Measurements from ENCODE around the gene CLDN8.

Gene CLDN8

DNA sequence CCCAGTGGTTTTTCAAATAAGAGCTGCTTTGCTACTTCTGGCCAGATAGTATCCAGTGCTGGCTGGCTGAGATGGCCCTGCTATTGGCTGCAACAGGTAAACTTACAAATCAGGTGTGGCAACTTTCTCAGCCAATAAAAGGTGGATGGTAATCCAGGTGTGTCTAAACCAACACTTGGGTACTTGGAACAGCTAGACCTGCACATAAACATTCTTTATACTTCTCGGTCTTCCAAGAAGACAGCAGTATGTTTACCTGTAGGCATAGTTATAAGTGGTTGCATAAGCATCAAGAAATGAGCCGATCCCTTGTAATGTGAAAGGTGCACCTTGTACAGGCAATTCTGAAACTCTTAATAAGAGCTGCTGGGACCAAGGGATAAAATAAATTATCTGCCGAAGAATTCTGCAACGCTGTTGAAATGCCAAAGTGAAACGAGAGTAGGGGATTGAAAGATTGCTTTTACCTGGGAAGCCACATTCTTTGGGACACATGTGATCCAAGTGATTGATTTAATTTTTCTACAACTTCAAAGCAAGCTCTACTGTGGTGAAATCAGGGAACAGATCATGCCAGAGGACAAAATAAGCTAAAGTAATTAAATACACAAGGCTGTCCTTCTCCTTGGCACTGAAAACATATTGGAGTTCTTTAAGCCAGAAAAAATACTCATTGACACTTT, at the start of gene CLDN8:
Gene CLDN8, minus strand, starts transcription at position 57 of the 683 bp plus-strand sequence. CDS start 172 bp downstream, outside the sequence.
- no peak for DNase-seq

DNA sequence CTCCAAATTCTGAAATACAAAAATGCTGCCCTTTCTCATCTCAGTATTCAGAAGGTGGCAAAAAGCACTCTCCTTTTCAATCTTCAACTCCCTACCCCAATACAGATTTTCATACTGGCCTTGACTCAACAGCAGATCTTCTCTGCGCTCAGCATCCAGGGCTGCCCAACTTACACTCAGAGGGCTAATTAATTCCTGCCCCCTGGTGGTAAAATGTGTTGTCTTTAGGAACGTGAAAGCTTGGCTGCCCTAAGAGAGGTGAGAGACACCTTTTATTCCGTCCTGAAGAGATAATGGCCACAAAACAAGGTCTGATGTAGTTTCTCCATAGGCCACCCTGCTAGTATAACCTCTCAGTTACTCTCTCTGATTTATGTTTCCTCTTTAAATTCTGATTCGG, 41.9 kb upstream of the CLDN8 start:
- DNase-seq: peak; percentile 65

DNA sequence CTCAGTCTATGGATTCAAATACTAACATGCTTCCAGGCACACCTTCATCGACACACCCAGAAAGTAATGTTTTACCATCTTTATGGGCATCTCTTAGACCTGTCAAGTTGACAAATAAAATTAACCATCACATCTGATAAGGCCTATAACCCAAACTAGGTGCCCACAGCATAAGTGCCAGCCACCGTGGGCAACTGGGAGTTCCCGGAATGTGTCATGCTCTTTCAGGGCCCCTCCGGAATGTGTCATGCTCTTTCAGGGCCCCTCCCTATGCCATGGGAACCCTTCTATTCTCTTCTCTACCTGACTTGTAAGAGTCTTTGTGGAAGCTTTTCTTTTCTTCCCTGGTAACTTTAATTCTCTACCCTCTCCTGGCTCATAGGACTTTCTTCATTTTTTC, 40.2 kb upstream of the CLDN8 start:
- no peak for DNase-seq

DNA sequence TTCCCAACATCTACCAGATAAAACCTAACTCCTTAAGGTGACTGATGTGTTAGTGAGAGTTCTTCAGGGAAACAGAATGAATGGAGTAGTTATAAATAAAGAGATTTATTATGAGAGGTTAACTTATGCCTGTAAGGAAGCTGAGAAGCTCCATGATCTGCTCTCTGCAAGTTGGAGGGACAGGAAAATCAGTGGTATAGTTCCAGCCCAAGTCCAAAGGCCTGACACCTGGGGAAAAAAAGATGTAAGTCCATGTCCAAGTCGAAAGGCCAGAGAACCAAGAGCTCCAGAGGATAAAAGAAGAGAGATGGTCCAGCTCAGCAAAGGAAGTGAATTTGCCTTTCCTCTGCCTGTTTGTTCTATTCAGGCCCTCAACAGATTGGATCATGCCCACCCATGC, 39.8 kb upstream of the CLDN8 start:
- no peak for DNase-seq

DNA sequence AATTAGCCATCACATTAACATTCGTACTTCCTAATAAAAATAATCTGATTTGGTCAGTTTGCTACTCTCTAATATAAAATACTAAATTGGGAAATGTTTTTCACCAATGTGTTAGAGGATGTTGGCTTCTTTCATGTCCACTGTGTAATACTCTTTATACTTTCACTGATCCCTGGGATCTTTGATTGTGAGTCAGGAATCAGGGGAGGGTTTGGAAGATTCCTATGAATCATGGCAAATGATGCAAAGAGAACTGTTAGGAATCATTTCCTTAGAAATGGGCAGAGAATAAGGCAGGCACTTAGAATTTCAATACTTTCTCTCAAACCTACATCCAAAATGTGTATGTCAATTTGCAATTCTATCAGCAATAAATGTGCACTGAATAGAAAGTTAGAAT, 35.9 kb upstream of the CLDN8 start:
- DNase-seq: no peak

DNA sequence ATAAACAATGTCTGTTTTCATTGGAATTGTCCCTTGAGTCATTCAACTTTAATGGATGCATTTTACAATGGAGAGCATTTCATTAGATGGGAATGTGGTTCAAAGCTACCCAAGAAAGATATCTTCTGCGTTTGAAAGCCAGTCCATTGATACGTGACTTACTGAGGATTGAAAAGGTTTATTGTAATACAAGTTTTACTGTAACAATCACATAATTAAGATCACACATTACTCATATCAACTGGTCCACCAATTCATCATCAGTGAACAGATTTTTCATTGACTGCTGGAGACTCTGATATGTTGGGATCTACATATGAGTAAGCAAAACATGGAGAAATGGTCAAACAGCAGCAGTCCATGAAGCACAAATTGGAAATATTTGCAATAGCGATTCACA, 34.0 kb upstream of the CLDN8 start:
- no peak for DNase-seq

DNA sequence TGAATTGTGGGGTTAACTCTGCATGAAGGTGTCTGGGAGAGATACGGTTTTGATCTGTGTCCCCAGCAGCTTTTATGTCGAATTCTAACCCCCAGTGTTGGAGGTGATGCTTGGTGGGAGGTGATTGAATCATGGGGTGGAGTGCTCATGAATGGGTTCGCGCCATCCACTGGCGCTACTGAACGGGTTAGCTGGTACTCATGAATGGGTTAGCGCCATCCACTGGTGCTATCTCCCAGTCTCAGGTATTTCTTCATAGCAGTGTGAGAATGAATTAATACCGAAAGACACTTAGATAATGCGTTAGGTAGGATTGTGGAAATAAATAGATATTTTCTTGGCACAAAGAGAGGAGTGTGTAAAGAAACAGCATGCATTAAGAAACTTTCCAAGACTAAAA, 32.9 kb upstream of the CLDN8 start:
- DNase-seq: no peak

DNA sequence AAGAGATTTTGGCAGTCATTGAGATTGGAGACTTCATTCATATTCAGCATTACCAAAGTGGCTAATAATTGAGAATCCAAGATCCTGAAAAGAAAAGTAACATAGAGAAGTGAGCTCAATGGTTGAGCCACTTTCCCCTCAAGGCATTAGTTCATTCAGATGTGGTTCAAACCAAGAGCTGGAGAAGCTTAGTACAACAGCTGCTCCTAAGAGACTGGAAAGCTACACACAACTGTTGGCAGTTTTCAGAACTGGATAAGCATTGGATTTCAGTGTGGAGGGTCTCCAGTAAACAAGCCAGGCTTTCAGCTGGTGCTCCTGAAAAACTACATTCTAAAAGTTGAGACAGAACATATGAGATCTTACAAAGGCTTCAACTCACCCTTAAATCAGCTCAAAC, 29.2 kb upstream of the CLDN8 start:
- DNase-seq: no peak

DNA sequence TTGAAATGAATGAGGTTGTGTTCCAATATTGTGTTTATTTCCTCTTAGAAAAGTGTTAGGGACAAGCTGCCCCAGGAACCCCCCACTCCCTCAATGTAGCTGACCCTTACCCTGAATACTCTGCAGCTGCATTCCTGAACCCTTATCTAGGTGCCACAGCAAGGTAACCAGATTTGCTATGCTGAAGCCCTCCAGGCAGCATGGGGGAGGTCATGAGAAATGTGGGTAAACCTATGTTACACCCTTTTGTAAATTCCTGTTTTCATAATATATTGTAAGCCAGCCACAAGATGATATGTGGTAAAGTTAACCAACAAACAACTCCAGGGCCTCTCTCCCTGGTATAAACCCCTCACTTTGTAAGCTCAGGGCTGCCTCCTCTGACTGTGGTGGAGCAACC, 27.8 kb upstream of the CLDN8 start:
- no peak for DNase-seq

DNA sequence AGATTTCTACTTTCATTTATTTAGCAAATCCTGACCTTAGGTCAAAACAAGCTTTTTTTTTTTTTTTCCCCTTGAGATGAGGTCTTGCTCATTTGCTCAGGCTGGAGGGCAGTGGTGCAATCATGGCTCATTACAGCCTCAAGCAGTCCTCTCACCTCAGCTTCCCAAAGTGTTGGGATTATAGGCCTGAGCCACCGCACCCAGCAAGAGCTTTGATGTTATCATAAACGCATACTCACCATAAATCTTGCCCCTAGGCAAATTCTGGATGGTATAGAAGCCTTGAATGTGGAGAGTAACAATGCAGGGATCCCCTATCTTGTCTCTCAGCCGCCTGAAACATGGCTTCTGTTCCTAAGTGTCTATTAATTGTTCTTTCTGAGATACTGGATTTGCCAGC, 24.8 kb upstream of the CLDN8 start:
- no peak for DNase-seq

DNA sequence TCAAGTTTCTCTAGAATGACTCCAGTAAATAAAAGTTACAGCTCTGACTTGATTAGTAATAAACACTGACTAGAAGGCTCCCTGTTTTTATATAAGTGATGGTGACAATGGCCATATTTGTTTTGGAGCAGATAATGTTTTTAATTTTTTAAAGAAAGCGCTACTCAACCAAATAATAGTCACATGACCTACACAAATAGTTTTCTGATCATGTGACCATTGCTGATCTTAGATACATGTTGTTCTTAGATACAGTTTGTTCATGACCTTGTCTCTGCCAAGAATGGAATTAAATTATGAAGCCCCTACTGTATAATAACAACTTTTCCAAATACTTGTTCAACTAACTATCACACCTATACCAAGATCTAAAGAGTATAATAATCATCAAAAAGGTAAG, 22.3 kb upstream of the CLDN8 start:
- DNase-seq: no peak

DNA sequence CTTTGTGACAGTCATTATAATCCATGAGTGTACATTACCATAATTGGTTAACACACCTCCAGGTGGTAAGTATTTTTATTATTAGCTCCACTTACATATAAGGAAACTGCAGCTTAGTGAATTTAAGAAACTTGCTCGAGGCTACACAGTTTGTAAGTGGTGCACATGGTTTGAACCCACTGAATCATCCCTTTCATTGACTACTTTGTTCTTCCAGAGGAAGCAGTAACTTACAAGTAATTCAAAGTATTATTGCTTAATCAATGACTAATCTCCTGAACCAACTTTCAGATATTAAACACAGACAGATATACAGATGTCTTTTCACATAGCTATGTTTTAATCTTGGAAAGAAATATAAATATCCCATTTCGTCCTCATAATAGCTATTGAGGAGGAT, 18.7 kb upstream of the CLDN8 start:
- no peak for DNase-seq

DNA sequence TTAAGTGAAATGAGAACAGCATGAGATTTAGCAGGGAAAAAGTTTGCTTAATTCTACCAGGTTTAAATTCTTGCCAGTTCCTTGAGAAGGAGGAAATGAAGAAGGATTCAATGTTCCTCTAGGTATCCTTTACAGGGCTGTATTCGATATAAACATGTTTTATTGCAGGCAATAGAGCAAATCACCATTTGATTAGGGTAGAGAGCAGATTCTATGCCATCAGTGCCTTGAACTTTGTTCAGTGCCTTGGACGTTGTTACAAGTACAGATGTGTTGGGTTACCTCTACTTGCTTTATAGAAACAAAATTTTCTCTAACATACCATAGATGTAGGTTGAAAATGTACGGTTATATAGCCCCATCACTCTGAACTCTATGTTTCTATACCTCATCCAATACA, 18.2 kb upstream of the CLDN8 start:
- DNase-seq: no peak

DNA sequence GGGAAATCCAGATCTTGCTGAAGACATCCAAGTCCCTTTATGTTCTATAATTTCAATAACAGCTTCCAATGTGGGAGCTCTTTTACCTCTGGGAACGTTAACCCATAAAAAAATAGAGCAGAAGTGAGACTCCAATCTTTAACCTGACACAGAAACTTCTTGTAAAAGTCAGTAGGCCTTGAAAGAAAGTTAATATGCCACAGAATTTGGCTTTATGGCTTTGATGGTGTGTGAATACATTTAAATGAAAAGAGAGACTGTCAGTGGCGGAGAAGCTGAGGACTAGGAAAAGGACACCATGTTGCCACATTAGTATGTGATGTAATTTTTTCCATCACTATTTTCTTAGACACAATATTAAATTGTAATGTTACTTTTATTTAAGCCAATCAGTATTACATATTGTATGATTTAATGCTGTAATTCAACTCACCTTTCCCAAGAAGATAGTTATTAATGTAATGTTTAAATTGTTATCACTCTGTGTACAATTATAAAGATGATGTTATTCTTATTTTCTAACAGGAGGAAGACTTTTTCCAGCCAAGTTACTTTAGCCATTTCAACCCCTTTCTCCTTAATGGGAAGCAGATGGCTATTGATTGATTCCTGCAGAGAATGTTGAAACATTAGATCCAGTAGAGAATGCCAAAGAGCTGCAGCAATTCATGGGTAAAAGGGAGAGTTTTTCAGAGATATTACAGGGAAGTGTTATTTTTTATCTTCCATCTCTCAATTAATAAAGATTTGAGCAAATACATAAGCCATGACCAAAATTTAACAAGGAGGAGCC, 17.5 kb upstream of the CLDN8 start:
- no peak for DNase-seq

DNA sequence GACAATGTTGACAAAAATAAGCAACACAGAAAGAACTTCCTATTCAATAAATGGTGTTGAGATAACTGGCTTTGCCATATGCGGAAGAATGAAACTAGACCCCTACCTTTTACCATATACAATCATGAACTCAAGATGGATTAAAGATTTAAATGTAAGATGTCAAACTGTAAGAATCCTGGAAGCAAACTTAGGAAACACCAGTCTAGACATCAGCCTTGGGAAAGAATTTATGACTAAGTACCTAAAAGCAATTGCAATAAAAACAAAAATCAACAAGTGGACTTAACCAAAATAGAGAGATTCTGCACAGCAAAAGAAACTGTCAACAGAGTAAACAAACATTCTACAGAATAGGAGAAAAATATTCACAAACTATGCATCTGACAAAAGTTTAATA, 16.1 kb upstream of the CLDN8 start:
- no peak for DNase-seq

DNA sequence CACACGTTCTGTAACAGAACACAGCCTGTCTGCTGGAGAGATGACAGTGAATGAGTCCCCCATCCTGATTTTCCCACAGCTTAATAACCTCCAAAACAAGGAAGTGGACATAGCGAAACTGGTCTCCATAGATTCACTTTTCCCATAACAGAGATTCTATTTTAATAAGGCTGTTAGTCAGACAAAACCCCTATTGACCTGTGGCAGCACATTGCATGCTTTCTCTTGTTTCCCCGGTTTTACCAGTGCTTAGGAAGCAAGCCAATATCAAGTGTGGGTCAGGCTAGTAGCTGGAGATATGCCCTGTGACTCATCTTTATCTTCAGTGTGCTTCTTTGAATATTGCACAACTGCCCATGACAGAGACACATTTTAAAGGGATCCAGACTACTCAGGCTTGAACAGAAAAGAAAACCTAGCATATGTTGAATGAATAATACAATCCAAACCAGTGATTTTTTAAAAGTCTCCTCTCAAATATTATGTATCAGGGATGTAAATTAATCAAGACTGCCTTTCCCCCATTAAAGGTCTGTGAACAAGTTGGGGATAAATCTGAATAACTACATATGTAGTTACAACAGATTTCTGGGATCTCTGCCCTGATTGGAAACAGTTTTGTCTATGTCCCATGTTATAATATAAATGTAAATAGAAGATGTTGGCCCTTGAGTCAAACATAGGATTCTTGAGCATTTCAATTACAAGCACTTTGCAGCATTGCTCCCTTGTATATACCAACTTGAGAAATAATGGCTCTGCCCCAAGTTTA, 11.9 kb upstream of the CLDN8 start:
- DNase-seq: peak; percentile 95

DNA sequence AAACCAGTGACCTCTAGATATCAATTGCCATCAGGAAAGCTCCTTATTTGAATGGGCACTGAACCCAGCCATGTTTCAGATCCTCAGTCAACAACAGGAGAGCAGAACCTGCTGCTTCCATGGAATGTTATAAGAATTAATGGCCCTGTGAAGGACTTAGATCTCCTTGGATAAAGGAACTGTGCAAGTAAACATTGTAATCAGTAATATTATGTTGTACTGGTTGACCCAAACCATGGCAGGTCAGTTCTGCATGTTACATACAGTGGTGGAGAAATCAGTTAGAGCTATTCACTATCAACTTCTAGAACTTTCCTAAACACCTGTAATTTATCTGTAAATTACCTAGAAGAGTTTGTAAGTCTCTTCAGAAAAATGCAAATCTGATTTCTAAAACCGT, 11.2 kb upstream of the CLDN8 start:
- peak; percentile 56 for DNase-seq

DNA sequence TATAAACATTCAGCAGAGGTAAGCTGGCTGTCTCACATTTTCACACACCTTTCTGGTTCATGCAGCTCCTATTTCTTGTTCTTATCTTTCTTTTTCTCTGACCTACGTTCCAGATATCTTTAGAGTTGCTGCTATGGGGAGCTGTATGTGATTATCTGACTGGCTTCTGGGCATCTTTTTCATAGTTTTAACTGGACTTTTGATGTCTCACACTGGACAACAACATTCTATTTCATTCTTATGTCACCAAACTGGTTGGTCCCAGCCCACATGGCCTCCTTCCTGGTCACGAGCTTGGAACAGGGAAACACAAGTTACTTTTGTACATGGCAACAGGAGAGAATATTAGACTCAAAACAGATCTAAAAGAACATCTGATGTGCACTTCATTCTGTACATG, 7.7 kb upstream of the CLDN8 start:
- DNase-seq: no peak

DNA sequence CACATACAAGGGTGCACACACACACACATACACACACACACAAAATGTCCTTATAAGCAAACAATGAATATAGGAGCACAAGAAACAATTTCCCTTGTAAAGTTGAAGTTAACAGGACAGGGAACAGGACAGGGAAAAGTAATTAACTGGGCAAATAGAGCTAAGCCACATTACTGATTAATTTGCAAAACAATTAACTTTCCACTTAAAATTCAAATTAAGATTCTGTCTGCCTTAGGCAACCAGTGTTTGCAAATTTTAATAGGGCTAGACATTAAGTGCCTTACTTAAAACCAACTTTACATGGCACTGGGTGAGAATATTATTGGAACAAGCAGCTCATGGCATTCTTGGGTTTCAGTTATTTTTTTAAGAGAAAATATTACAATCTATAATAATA, 6.8 kb upstream of the CLDN8 start:
- no peak for DNase-seq

DNA sequence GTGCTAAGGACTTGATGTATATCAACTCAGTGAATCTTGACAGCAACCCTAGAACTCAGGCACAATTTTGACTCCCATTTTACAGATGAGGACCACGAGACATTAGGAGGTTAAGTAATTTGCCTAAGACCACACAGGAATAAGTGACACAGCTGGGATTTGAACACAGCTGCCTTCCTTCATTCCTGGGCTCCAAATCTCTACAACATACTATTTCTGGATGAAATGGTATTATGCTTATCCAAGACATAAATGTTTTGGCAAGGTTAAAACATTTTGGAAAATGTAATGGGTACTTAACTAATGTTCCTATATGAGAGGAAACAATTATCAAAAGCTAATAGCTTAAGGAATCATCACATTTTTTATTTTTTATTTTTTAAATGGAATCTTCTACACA, 4.8 kb downstream of the CLDN8 start:
- no peak for DNase-seq

DNA sequence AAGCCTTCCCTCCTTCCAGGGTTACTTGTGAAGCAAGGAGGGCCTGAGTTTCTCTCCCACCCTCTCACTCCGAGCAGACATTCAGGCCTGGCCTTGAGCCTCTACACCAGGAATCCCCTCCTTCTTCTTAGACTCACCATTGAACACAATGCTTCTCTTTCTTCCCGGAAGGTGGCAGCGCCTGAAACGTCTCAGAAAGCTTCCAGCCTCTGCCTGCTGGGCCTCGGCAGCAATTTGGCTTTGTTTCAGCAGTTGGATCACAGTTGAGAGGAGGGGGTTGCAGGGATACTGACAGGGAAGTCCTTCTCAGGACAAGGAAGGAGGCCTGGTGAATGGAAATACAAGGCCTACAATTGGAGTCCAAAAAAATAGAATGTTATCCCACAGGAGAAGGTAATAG, 6.3 kb downstream of the CLDN8 start:
- no peak for DNase-seq

DNA sequence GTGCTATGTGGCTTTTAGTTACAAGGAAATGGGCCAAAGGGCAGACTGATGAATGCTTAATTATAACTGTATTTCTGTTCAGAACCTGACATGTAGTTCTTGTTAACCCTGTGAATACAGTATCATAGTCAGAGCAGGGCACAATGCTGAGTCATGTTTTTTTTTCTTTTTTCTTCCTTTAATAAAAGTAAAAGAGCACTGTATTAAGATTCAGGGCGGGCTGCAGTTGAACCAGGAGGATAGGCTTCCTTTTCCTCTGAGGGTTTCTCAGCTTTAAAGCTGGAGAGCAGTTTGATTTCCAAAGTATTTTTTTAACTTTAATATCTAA, 8.7 kb downstream of the CLDN8 start:
- peak; percentile 50 for DNase-seq

DNA sequence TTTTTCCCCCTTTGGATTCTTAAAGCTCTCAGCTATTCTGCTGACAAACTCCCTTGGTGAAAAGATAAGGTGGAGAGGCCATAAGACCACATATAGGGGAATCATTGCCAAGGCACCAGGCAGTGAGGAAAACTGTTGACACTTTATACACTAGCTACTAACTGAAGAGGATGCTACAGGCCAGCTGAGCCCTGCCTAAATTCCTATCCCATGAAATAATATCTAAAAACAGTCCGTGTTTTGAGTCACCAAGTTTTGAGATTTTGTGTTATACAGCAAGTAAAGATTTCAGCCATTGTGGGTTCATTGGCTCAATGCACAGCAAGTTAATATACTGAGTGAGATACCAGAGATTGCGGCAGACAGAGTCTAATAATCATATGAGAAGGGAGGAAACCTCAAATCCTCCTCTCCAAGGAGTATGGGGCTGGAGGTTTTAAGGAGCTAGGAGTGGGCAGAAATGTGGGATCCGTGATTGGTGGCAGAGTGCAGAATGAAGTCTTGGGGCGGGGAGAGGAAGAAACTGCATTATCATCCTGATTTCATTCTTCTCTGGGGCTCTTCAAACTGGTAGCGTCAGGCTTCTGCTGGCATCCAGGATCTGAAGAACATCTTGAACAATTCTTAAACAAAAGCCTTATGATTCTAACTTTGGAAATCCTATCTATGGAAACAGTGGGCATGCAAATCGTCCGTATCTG, 9.2 kb downstream of the CLDN8 start:
- DNase-seq: peak; percentile 50

DNA sequence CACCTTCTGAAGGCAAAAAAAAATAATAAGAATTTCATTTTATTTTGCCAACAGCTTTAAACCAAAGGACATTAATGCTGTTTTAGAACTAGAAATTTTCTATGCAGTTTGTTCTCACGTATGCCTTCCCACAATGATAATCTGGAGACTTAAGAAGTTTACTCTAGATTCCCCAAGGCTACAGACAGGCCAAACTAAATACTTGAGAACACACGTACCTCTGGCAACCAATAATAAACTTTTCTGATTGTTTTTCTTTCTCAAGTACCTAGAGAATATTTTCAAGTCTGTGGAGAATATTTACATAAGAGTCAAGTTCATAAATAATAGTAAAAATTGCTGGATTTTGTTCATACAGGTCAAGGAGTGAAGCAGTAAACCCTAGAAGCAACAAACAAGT, 15.9 kb downstream of the CLDN8 start:
- DNase-seq: no peak

All from OCI-M1 (cell line).